Heart left ventricle (tissue), 13 donors: ENCODE results near the gene ZBTB12.

ENCODE experiments used
- POLR2A ChIP-seq, 2 donors: fragments of 450-650 bp; IDR thresholded peaks; one replicate each; pipeline ENCODE4 v1.6.1; 2017; ENCODE audit warnings: antibody characterized with exemption in 2 of 2, mild to moderate bottlenecking in 2 of 2, moderate library complexity in 2 of 2
- TF ChIP-seq, protein P1 (sequence below), 12 donors: fragments of 200-600 bp; sonication (generic) in 4 of 12; IDR thresholded peaks; one replicate each; pipeline versions ENCODE4 v1.5.0 to v1.8.0; 2018 to 2022; ENCODE audit warnings: antibody characterized with exemption in 12 of 12, mild to moderate bottlenecking in 5 of 12
- donor health status: ischemic (EF 13 %, LVEDD 7.1; RV severe dilation, severe dysfunction).
- donor health status: DM: no; HTN: yes; CAD: no.
- donor health status: DM: no; HTN: no; CAD: no.
- donor health status: ischemic (EF 25% LVEDD 6.9; RV normal size, moderate dysfunction).
- donor health status: ischemic (EF 25% LVEDD 5.7; RV mildly dilated, moderate dysfunction).
- donor health status: ischemic (EF 35%, LVEDD 5.7; RV mildly dilated, moderate dysfunction).
- donor health status: nonischemic (EF 11% LVEDD 7.7; RV severe dilation, severe dysfunction).
- donor health status: DM: yes; HTN: yes; CAD: no.
- donor health status: PGD.
- donor health status: ischemic (EF 29% LVEDD 5.4; RV normal size, mild dysfunction).
- donor health status: nonischemic (EF 23%, LVEDD 6.1; RV moderate dilation, normal function).

DNA sequence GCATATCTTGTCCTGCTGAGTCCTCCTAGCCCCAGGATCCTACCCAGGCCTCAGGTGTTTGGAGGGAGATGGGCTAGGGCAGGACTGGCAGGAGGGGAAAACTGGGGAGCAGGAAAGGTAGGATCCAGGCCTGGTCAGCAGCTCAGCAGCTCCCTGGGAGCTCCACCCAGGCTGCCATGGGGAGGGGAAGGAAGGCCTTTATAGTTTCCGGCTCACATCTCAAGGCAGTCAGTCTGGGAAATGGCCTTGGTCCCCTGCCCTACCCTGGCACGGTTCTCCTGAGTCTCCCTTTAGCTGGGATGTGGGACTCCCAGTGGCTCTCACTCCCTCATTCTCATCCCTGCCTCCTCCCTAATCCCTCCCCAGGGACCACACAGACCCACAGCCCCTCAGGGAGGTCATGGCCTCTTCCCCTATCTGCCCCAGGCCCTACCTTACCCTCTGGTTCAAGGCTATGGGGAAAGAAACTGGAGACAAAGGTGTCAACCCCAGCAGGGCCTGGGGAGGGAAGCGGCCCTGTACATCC is 24.7 kb downstream of the ZBTB12 start:
- no peak for TF ChIP-seq POLR2A (IDR thresholded peaks at IDR 0.05)
- TF ChIP-seq, protein P1, sequence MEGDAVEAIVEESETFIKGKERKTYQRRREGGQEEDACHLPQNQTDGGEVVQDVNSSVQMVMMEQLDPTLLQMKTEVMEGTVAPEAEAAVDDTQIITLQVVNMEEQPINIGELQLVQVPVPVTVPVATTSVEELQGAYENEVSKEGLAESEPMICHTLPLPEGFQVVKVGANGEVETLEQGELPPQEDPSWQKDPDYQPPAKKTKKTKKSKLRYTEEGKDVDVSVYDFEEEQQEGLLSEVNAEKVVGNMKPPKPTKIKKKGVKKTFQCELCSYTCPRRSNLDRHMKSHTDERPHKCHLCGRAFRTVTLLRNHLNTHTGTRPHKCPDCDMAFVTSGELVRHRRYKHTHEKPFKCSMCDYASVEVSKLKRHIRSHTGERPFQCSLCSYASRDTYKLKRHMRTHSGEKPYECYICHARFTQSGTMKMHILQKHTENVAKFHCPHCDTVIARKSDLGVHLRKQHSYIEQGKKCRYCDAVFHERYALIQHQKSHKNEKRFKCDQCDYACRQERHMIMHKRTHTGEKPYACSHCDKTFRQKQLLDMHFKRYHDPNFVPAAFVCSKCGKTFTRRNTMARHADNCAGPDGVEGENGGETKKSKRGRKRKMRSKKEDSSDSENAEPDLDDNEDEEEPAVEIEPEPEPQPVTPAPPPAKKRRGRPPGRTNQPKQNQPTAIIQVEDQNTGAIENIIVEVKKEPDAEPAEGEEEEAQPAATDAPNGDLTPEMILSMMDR (IDR thresholded peaks at IDR 0.05), result no peak
